Endodermal cell (in vitro differentiated cells): ENCODE measurements around the gene COL8A1. TPM values are rescaled to one million over a fixed set of nuclear protein-coding genes. Genes with fewer than 3 reads are reported as not detected.

Source experiments
- DNase-seq: peaks from one replicate; pipeline ENCODE4 v3.0.0-alpha.2; 2017
- H3K27ac ChIP-seq: 2 replicates; pipeline ENCODE4 v1.5.1; 2013; ENCODE audit warnings: mild to moderate bottlenecking, low read depth, low read length, moderate library complexity
- H3K27me3 ChIP-seq: 2 replicates; pipeline ENCODE4 v1.6.1; 2013; ENCODE audit warnings: mild to moderate bottlenecking, low read length, moderate library complexity; ENCODE audit not compliant: insufficient read depth, control insufficient read depth, poor library complexity, severe bottlenecking
- H3K36me3 ChIP-seq: 2 replicates; pipeline ENCODE4 v1.7.0; 2013; ENCODE audit warnings: mild to moderate bottlenecking, low read length, moderate library complexity; ENCODE audit not compliant: control insufficient read depth, insufficient read depth
- H3K4me1 ChIP-seq: one replicate; pipeline ENCODE4 v1.7.0; 2013; ENCODE audit warnings: low read length; ENCODE audit not compliant: control insufficient read depth, insufficient read depth
- H3K4me3 ChIP-seq: 2 replicates; pipeline ENCODE4 v1.5.1; 2013; ENCODE audit warnings: mild to moderate bottlenecking, low read length, moderate library complexity
- H3K9ac ChIP-seq: 2 replicates; pipeline ENCODE4 v1.6.1; 2013; ENCODE audit warnings: mild to moderate bottlenecking, low read length, moderate library complexity; ENCODE audit not compliant: poor library complexity, severe bottlenecking; ENCODE audit errors: extremely low read depth
- H3K9me3 ChIP-seq: 2 replicates; pipeline ENCODE4 v1.6.1; 2013; ENCODE audit warnings: mild to moderate bottlenecking, low read length, moderate library complexity; ENCODE audit not compliant: control insufficient read depth
- H3K27ac Mint-ChIP-seq: 2 replicates; pipeline ENCODE4 v1.8.0; 2020; ENCODE audit warnings: mixed read lengths
- H3K27me3 Mint-ChIP-seq: 2 replicates; pipeline ENCODE4 v1.8.0; 2021; ENCODE audit warnings: mild to moderate bottlenecking, mixed read lengths; ENCODE audit not compliant: insufficient read depth
- H3K36me3 Mint-ChIP-seq: 2 replicates; pipeline ENCODE4 v1.8.0; 2020; ENCODE audit warnings: low read depth, mixed read lengths
- H3K4me1 Mint-ChIP-seq: 2 replicates; pipeline ENCODE4 v1.8.0; 2020; ENCODE audit warnings: mixed read lengths
- H3K4me3 Mint-ChIP-seq: 2 replicates; pipeline ENCODE4 v1.8.0; 2020; ENCODE audit warnings: mild to moderate bottlenecking, moderate library complexity, mixed read lengths
- H3K9me3 Mint-ChIP-seq: 2 replicates; pipeline ENCODE4 v1.8.0; 2020; ENCODE audit warnings: mild to moderate bottlenecking, mixed read lengths
- WGBS, 2 experiments: methylation state at CpG; one replicate each; pipeline versions ENCODE4 v1.1.5 to v1.1.7; 2013; ENCODE audit warnings: missing lambda C conversion rate in 2 of 2, mixed read lengths in 1 of 2; ENCODE audit not compliant: insufficient coverage in 1 of 2, insufficient read length in 1 of 2; 5-methylcytosine and 5-hydroxymethylcytosine counted together
- total RNA-seq, 2 donors: library from RNA; stranded (reverse); fragmentation: NEBNext Ultra II Directional in 1 of 2; extraction: Animal tissue kit (Norgen Biotek cat#: 25700) in 1 of 2; gene quantifications; 2 replicates in 1 of 2; 3 replicates in 1 of 2; pipeline ENCODE4 v1.2.1, GENCODE V29; 2021
- TF ChIP-seq, protein P1 (sequence below): fragments of 200-600 bp; sonication (generic); conservative IDR thresholded peaks from 2 replicates; pipeline ENCODE4 v1.5.0; 2021; ENCODE audit warnings: antibody characterized with exemption, mild to moderate bottlenecking

Gene COL8A1
- total RNA-seq, 2 donors from 2014 or later = 3.5 to 3.9 TPM

DNA sequence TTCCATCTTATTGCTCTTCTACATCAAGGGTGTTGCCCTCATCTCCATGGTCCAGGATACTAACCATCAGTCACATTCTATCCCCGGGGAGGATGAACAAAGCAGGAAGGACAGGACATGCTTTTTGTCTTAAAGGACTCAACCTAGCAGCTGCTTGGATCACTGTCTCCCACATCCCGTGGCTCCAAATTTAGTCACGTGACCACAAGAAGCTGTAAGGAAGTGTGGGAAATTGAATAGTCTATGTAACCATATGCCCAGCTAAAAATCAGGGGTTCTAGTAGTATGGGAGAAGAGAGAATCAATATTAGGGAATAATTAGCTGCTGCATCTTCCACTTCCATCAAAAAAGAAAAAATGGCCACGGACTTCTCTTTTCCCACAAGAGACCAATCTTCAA, 161.0 kb downstream of the COL8A1 start:
- no peaks in the 10 kb centered on the region for H3K4me1 ChIP-seq
- TF ChIP-seq, protein P1, sequence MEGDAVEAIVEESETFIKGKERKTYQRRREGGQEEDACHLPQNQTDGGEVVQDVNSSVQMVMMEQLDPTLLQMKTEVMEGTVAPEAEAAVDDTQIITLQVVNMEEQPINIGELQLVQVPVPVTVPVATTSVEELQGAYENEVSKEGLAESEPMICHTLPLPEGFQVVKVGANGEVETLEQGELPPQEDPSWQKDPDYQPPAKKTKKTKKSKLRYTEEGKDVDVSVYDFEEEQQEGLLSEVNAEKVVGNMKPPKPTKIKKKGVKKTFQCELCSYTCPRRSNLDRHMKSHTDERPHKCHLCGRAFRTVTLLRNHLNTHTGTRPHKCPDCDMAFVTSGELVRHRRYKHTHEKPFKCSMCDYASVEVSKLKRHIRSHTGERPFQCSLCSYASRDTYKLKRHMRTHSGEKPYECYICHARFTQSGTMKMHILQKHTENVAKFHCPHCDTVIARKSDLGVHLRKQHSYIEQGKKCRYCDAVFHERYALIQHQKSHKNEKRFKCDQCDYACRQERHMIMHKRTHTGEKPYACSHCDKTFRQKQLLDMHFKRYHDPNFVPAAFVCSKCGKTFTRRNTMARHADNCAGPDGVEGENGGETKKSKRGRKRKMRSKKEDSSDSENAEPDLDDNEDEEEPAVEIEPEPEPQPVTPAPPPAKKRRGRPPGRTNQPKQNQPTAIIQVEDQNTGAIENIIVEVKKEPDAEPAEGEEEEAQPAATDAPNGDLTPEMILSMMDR = no peak
- H3K4me3 Mint-ChIP-seq = no peak overlapping the region
- H3K9me3 ChIP-seq = peaks cover 14% of the 10 kb centered on the region
- H3K27me3 Mint-ChIP-seq = no peaks in the 10 kb centered on the region
- no peak overlapping the region for H3K27ac Mint-ChIP-seq
- H3K9me3 Mint-ChIP-seq = peaks cover 13% of the 10 kb centered on the region
- H3K4me3 ChIP-seq = no peak overlapping the region
- H3K36me3 Mint-ChIP-seq = peaks cover 3% of the 10 kb centered on the region
- H3K27me3 ChIP-seq = no peaks in the 10 kb centered on the region
- H3K4me1 Mint-ChIP-seq = no peaks in the 10 kb centered on the region
- 92 to 96% methylated on average over 3 to 4 of the region's 4 CpGs for WGBS, 2 experiments
- no peaks in the 10 kb centered on the region for H3K36me3 ChIP-seq
- H3K27ac ChIP-seq = no peak overlapping the region
- no peak overlapping the region for H3K9ac ChIP-seq
- no peak for DNase-seq

GRCh38 chr3:99803297-99803696, 164.9 kb downstream of the COL8A1 start:
- Histone ChIP-seq H3K4me1 (no peaks in the 10 kb centered on the region), H3K9me3 (peaks cover 42% of the 10 kb centered on the region), H3K4me3 (no peak overlapping the region), H3K27ac (no peak overlapping the region), H3K9ac (no peak overlapping the region), H3K27me3 (no peaks in the 10 kb centered on the region), H3K36me3 (no peaks in the 10 kb centered on the region)
- TF ChIP-seq, protein P1 = no peak
- WGBS, 2 experiments = 90% methylated on average over 1 of the region's 1 CpG; no CpG with 5 or more reads in 1 of the 2 experiments
- Mint-ChIP-seq H3K9me3 (peaks cover 40% of the 10 kb centered on the region), H3K4me3 (no peak overlapping the region), H3K27ac (no peak overlapping the region), H3K36me3 (peaks cover 10% of the 10 kb centered on the region), H3K4me1 (no peaks in the 10 kb centered on the region), H3K27me3 (no peaks in the 10 kb centered on the region)
- no peak for DNase-seq

GRCh38 chr3:99805160-99805559, 166.8 kb downstream of the COL8A1 start:
- H3K9ac ChIP-seq = no peak overlapping the region
- DNase-seq = no peak
- H3K9me3 ChIP-seq = peaks cover 42% of the 10 kb centered on the region
- Mint-ChIP-seq H3K4me1 (no peaks in the 10 kb centered on the region), H3K27me3 (no peaks in the 10 kb centered on the region), H3K36me3 (peaks cover 10% of the 10 kb centered on the region), H3K4me3 (no peak overlapping the region), H3K27ac (no peak overlapping the region), H3K9me3 (peaks cover 40% of the 10 kb centered on the region)
- H3K4me3 ChIP-seq = no peak overlapping the region
- no peaks in the 10 kb centered on the region for H3K27me3 ChIP-seq
- no peaks in the 10 kb centered on the region for H3K4me1 ChIP-seq
- TF ChIP-seq, protein P1 = no peak
- H3K27ac ChIP-seq = no peak overlapping the region
- 79 to 100% methylated on average over 1 to 2 of the region's 2 CpGs for WGBS, 2 experiments
- H3K36me3 ChIP-seq = no peaks in the 10 kb centered on the region
